NCI-H526 (cell line): ENCODE measurements around the gene SLC6A6.
A peak's percentile ranks its signal among the peaks of the same experiment; 100 is the strongest.

ENCODE experiments used
- DNase-seq, 2 experiments: peaks; one replicate each; lab custom pipeline; 2025; lab: John Stamatoyannopoulos, UW

SLC6A6 gene

GRCh38 chr3:14454639-14455310, 52.4 kb downstream of the SLC6A6 start:
- DNase-seq: no peak

GRCh38 chr3:14455571-14456317, 53.3 kb downstream of the SLC6A6 start:
- no peak for DNase-seq

GRCh38 chr3:14456794-14457193, 54.4 kb downstream of the SLC6A6 start:
- no peak for DNase-seq

- no peak for DNase-seq
Measured at GRCh38 chr3:14457481-14457880, 55.1 kb downstream of the SLC6A6 start.

- DNase-seq: no peak
Measured at GRCh38 chr3:14457999-14458398, 55.6 kb downstream of the SLC6A6 start.

GRCh38 chr3:14458434-14459275, 56.2 kb downstream of the SLC6A6 start:
- no peak for DNase-seq

GRCh38 chr3:14459384-14459783, 57.0 kb downstream of the SLC6A6 start:
- no peak for DNase-seq

GRCh38 chr3:14459787-14460186, 57.4 kb downstream of the SLC6A6 start:
- DNase-seq: no peak

GRCh38 chr3:14460342-14461005, 58.1 kb downstream of the SLC6A6 start:
- no peak for DNase-seq

GRCh38 chr3:14461006-14461747, 58.8 kb downstream of the SLC6A6 start:
- DNase-seq: no peak

- DNase-seq: peak in 1 of 2 experiments; percentile 33
Measured at GRCh38 chr3:14461748-14462324, 59.4 kb downstream of the SLC6A6 start.

- no peak for DNase-seq
Measured at GRCh38 chr3:14462738-14463137, 60.3 kb downstream of the SLC6A6 start.

GRCh38 chr3:14463330-14464140, 61.1 kb downstream of the SLC6A6 start:
- DNase-seq: no peak

- no peak for DNase-seq
Measured at GRCh38 chr3:14464141-14464465, 61.7 kb downstream of the SLC6A6 start.

- no peak for DNase-seq
Measured at GRCh38 chr3:14464521-14464920, 62.1 kb downstream of the SLC6A6 start.

- DNase-seq: no peak
Measured at GRCh38 chr3:14465425-14465824, 63.0 kb downstream of the SLC6A6 start.

- DNase-seq: no peak
Measured at GRCh38 chr3:14466179-14466903, 63.9 kb downstream of the SLC6A6 start.

GRCh38 chr3:14467814-14468620, 65.6 kb downstream of the SLC6A6 start:
- peak in 1 of 2 experiments; percentile 44 for DNase-seq

GRCh38 chr3:14468621-14468981, 66.2 kb downstream of the SLC6A6 start:
- peak in 1 of 2 experiments; percentile 3 for DNase-seq
